HG03378 (cell line): Measurements from ENCODE around the gene MMEL1.
"Not testable (repeated sequence)": the region's sequence is repeated elsewhere in the genome, so short reads cannot be mapped to it uniquely, and the experiment has no call there.

Source experiments
- ATAC-seq: cut with Tn5 transposase; IDR thresholded peaks from one replicate; pipeline ENCODE4 v1.9.1; 2021; ENCODE audit warnings: mild to moderate bottlenecking, moderate library complexity; ENCODE audit not compliant: unreplicated experiment

The MMEL1 gene

DNA sequence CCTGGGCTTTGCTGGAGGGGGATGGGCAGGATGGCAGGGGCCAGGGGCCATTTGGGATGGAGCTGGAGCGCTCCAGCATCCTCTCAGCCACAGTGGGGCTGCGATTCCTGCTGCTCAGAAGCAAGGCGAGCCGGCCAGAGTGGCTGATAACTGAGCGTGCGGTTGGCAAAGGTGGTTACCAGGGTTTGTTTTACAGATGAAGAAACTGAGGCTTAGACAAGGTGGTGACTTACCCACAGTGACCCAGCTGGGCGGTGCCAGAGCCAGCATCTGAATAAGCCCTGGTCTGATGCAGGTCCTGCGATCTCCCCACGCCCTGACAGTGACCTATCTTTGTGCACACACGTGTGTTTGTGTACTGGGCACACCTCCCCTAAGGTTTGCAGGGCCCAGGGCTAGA lies 52.1 kb downstream of the MMEL1 start:
- no peak for ATAC-seq

DNA sequence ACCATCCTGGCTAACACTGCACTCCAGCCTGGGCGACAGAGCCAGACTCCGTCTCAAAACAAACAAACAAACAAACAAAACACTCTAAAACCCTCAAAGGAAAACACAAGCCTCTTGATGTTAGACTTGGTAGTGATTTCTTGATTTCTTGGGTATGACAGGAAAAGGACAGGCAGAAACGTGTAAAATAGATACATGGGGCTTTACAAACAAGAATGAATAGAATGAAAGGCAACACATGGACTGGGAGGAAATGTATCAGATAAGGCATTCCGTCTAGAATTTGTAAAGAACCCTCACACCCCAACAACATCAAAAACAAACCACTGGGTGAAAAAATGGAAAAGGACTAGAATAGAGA lies 54.1 kb downstream of the MMEL1 start:
- ATAC-seq: no peak

DNA sequence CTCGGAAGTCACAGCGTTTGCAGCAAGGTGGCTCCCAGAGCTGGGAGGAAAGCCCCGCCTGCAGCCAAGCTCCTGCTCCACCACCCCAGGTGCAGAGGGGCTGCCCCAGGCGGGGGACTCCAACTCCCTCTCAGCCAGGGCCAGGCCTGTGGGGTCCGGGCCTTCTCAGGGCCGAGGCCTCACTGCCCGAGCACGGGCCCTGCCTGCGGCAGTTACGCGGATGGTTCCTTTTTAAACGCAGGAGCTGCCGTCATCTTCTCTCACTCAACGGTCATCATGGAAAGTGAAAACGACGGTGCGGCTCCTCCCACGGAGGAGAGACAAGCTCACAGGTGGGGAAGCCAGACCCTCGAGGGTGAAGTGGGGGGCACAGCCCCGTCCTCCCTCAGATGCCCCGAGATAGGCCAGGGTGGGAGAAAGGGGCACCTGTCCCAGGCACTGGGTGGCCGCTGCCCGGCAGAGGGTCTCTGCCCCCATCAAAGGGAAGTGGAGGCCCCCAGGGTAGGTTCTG lies 55.2 kb downstream of the MMEL1 start:
- peak; percentile 24 for ATAC-seq

DNA sequence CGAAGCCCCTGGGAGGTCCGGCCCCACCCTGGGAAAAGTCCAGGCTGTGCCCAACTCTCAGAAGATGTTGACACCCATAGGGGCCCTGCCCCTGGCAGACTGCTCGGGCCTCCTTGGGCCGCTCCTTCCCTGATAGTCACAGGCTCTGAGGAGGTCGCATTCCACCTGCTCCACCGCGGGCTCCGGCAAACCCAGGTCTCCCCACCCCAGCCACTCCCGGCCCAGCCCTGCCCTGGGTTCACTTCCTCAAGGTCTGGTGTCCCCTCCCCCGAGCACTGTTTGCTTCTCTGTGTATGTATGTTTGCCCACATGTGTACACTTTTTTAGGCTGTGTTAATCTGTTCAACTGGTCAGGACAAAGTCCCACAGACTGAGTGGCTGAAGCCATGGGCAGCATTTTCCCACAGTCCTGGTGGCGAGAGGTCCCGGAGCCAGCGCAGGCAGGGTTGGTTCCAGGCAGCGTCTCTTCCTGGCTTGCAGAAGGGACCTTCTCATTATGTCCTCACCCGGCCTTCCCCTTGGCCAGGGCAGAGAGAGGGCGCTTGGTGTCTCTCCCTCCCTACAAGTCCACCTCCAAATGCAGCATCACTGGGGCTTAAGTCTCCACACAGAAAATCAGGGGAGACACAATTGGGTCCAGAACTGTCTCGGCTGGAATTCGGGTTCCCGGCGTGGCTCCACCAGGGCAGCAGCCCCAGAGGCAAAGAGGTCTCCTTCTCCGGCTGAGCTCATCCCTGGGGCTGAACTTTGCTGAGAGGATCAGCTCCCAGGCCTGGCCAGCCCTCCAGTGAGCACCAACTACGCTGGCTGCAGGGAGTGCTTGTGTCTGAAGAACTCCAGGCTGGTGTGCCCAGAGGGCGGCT lies 56.8 kb downstream of the MMEL1 start:
- no peak for ATAC-seq

DNA sequence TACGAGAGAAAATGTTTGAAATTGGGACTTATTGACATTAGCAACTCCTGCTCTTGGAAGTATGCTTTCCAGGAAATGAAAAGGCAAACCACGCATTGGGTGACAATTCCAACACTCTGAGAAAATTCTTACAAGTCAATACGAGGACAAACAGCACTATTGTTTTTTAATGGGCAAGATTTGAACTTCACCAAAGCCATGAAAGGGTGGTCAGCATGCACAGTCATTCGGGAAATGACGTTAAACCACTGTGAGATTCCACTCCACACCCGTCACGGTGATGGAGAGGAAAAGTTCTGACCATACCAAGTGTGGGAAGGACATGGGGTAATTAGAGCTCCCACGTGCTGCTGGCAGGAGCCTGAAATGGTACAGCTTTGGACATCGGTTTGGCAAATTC lies 58.5 kb downstream of the MMEL1 start:
- no peak for ATAC-seq

- ATAC-seq: no peak
These were observed 59.4 kb downstream of the MMEL1 start for GRCh38 chr1:2573250-2573920.

DNA sequence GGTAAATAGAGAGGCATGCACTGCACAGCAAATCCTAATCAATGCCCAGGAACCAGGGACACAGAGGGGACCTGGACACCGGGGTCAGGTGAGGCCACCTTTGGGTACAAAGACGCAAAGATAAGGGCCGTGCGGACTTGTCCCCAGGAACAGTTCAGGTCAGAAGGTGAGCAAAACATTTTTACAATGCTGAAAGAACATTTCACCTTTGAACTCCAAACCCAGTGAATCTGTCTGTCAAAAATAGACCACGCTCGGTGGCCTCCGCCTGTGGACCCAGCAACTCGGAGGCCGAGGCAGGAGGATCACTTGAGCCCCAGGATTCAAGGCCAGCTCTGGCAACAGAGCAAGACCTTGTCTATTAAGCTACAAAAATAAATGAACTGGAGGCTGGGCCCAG lies 61.5 kb downstream of the MMEL1 start:
- ATAC-seq: no peak

DNA sequence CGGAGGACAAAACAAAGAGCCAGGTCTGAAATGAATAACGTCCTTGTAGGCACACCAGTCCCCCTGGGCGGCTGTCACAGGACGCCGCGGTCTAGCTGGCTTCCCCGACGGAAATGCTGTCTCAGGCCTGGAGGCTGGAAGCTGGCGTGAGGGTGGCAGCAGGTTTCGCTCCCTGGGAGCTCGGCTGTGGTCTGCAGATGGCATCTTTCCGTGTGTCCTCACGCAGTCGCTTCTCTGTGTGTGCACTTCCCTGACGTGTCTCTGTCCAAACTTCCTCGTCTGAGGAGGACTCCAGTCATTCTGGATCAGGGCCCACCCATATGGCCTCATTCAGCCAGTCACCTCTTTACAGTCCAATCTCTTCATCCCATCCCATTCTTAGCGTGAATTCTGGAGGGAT lies 62.5 kb downstream of the MMEL1 start:
- ATAC-seq: no peak

DNA sequence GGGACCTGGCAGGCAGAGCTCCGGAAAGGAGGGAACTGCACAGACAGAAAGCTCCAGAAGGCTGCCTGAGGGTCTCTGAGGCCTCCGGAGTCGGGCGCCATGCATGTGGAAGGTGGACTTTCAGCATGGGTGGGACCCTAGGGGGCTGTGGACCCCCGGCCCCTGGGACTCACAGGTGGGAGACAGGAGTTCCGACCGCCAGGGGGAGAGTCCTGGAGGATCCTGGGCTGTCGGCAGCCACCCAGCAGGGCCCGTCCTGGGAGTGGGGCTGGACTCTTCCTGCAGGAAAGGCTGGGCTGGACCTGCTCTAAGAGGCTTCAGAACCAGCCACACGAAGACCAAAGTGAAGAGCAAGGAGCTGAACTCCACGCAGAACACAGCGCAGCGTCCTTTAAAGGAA lies 63.1 kb downstream of the MMEL1 start:
- not testable (repeated sequence) for ATAC-seq

DNA sequence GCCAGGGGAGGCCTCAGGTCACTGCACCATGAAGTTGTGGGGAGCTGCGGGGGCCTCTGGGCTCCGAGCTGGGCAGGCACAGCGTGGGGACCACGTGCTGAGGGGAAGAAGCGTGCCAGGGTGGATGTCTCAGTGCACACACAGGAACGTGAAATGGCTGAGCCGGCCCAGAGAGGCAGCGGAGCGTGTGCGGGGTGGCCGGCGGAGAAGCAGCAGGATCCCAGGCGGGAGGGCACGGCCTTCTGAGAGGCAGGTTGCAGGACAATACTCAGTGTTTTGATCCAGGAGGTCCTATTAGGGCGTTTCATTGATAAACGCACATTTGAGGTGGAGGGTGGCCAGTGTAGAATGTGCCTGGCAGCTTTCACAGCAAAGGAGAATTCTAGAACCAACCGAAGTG lies 63.8 kb downstream of the MMEL1 start:
- ATAC-seq: no peak

DNA sequence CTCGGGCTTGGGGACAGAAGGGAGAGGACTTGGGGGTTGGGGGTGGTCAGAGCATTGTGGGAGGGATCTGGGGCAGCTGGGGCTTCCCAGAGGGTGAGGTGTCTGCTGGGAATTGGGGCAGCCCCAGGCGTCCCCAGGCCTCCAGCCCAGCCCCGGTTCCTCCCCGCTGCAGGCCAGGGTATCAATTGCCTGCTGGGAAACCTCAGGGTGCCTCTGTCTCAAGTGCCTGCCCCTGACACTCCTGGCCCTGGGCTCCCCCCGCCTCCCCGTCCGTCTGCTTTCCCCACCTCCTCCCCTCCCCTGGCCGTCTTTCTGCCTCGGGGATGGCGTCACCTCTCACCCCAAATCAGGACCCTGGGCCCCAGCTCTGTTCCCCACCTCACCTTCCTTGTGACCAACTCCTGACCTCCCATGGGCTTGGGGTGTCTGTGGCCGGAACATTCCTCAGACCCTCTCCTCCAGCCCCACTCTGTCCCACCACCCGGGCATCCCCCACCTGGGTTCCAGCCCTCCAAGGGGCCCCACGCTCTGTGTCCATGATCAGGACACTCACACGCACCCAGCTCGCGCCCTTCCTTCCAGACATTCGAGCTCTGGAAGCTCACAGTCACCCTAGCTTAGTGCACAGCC lies 64.5 kb downstream of the MMEL1 start:
- ATAC-seq: not testable (repeated sequence)

DNA sequence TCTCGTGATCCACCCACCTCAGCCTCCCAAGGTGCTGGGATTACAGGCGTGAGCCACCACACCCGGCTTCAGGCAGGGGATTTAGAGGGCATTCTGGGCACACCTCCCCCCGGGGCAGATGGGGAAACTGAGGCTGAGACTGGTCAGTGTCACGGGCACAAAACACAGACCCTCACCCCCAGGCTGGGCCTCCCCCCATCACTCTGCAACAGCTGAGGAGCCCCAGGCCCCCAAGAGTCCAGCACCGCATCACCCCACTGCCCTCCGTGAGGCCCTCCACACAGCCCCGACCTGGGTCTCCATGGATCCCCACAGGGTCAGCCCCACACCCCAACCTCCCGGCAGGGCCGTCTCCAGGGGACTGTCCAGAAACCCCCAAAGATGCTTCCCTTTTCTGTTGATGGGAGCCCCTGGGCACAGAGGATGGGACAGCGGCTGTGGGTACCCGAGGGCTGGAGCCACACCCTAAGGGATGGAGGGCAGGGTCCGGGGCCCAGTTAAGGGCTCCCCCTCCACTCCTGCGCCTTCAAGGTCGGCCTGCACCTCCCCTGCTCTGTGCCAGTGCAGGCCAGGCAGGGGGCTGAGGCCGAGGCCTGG lies 65.6 kb downstream of the MMEL1 start:
- ATAC-seq: no peak

DNA sequence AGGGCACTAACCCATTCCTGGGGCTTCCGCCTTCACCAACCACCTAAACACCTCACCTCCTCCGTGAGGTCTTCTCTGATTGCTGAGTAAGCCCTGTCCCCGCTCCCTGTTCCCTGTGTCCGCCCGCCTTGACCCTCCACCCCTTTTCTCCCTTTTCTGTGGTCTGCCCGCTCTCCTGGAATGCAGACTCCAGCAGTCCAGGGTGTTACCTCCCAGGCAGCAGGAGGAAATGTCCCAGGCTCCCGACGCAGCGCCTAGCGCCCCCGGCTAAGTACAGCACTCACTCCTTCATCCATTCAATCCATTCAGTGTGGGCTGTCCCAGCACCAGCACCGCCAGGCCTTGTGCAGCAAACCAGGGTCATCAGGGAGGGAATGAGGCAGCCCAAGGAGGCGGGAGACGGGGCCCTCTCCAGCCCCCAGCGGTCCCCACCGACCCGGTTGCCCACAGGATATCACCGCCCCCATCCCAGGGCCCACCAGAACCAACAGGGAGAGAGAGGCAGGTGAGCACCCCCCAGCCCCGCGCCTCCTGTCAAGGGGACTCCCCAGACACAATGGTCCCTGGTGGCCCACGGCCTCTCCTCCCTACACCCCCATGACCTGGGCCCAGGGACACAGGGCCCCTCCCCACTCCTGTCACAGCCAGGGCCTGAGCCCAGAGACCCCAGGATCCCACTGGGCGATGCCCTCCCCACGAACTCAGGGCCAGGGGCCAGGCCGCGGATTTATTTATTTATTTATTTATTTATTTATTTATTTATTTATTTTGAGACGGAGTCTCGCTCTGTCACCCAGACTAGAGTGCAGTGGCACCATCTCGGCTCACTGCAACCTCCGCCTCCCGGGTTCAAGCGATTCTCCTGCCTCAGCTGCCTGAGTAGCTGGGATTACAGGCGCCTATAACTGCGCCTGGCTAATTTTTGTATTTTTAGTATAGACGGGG lies 66.4 kb downstream of the MMEL1 start:
- no peak for ATAC-seq

DNA sequence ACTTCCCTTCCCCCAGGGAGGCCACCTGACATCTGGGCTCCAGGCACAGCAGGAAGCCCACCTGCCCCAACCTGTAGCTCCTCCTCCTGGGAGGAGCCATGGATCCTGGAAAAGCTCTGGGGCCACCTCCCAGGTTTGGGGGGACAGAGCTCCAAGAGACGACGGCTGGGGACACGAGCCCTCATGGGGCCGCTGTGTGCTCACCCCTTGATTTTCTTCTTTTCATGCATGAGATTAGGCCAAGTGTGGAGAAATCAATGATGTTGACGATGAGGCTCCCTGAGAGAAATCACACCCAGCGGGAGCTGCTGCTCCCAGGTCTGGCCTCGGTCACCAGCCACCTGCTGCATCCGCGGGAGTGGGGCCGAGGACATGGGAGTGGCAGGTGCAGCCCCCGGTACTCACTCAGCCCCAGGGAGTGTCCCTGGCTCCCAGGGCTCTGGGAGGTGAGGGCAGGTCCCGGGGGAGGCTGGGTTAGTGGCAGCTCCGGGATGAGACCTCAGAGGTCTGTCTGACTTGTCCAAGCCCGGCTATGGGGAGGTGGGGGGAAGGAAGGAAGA lies 67.9 kb downstream of the MMEL1 start:
- no peak for ATAC-seq

- no peak for ATAC-seq
These were observed 68.6 kb downstream of the MMEL1 start for GRCh38 chr1:2564006-2564814.

GRCh38 chr1:2563205-2563604 lies 69.6 kb downstream of the MMEL1 start:
- no peak for ATAC-seq

DNA sequence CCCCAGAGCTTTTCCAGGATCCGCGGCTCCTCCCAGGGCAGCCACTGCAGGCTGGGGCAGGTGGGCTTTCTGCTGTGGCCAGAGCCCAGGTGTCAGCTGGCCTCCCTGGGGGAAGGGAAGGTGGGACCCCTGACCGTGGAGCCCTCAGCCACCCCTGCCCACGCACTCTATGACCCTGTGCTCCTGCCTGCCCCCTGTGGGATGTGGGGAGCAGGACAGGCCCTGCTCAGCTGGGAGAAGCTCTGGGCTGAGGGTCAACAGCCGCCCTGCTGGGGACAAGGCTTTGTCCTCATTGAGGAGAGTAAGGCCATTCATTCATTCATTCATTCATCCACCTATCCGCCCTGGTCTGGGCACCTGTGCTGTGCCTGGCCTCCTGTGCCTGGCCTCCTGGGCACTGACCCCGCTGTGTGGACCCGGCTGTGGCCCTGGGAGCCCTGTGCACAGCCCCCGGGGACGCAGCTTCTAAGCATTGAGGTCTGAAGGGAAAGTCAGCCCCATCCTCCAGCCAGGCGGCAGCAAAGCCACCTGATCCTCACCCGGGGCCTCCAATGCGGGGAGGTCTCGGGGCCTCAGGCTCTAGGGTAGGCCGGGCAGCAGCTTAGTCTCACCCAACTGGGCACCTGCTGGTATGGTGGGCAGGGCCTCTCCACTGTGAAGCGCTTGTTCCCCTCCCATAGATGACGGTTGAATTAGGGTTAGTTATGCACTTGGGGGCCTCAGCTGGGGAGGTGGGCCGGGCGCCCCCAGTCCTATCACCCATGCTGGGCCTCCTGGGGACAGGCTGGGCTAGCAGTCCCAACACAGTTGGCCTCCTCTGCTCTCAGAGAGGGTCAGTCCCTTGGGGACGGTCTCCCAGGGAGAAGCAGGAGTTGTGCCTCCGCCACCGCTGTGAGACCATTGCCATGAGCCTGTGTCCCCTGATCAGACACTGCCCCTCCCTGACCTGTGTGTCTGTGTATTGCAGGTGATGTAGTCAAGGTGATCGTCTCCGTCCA lies 70.6 kb downstream of the MMEL1 start:
- no peak for ATAC-seq

DNA sequence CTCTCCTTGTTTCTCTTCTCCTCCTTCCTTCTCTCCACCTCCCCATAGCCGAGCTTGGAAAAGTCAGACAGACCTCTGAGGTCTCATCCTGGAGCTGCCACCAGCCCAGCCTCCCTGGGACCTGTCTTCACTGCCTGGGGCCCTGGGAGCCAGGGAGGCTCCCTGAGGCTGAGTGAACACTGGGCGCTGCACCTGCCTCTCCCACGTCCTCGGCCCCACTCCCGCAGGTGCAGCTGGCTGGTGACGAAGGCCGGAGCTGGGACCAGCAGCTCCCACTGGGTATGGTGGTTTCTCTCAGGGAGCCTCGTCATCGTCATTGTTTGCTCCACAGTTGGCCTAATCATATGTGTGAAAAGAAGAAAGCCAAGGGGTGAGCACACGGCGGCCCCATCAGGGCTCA lies 71.4 kb downstream of the MMEL1 start:
- no peak for ATAC-seq
